Liver (tissue), 9 donors: ENCODE results near the gene DEPDC4. TPM values are rescaled to one million over a fixed set of nuclear protein-coding genes. Genes with fewer than 3 reads are reported as not detected.

Source experiments
- DNase-seq: peaks from one replicate; pipeline ENCODE4 v3.0.0-alpha.2; 2017; ENCODE audit warnings: low spot score
- H3K27ac ChIP-seq, 2 donors: one replicate each; pipeline ENCODE4 v1.7.0; 2013; ENCODE audit warnings: inconsistent platforms in 2 of 2, low read length in 2 of 2, control low read depth in 1 of 2, low read depth in 1 of 2, mild to moderate bottlenecking in 1 of 2
- H3K27me3 ChIP-seq, 4 donors: one replicate each; pipeline versions ENCODE4 v1.6.1 to v1.7.0; 2013; ENCODE audit warnings: low read length in 3 of 4, inconsistent platforms in 1 of 4, mild to moderate bottlenecking in 1 of 4, moderate library complexity in 1 of 4; ENCODE audit not compliant: control insufficient read depth in 4 of 4, insufficient read depth in 4 of 4
- H3K36me3 ChIP-seq, 4 donors: one replicate each; pipeline versions ENCODE4 v1.6.1 to v1.7.0; 2013; ENCODE audit warnings: low read length in 3 of 4, mild to moderate bottlenecking in 3 of 4, low read depth in 1 of 4, moderate library complexity in 1 of 4; ENCODE audit not compliant: control insufficient read depth in 4 of 4, insufficient read depth in 3 of 4
- H3K4me1 ChIP-seq, 4 donors: one replicate each; pipeline versions ENCODE4 v1.6.1 to v1.7.0; 2013; ENCODE audit warnings: low read length in 3 of 4, mild to moderate bottlenecking in 3 of 4, moderate library complexity in 1 of 4; ENCODE audit not compliant: control insufficient read depth in 4 of 4, insufficient read depth in 4 of 4
- H3K4me3 ChIP-seq, 3 donors: one replicate each; pipeline versions ENCODE4 v1.6.1 to v1.7.0; 2013; ENCODE audit warnings: low read length in 3 of 3, control low read depth in 1 of 3, low read depth in 1 of 3, mild to moderate bottlenecking in 1 of 3
- H3K9ac ChIP-seq, 2 donors: one replicate each; pipeline ENCODE4 v1.7.0; 2013; ENCODE audit warnings: low read length in 2 of 2, mild to moderate bottlenecking in 2 of 2, moderate library complexity in 2 of 2, control low read depth in 1 of 2, low read depth in 1 of 2
- H3K9me3 ChIP-seq, 4 donors: one replicate each; pipeline versions ENCODE4 v1.6.1 to v1.7.0; 2013; ENCODE audit warnings: low read length in 3 of 4; ENCODE audit not compliant: control insufficient read depth in 4 of 4
- CTCF ChIP-seq: fragments of 150-350 bp; IDR thresholded peaks from 2 replicates; pipeline ENCODE4 v1.5.1; 2017; ENCODE audit warnings: improper control_type of control experiment, low read depth, low read length; ENCODE audit not compliant: missing input control
- EGR1 ChIP-seq, 2 donors: IDR thresholded peaks; 2 replicates each; pipeline ENCODE4 v1.6.1; 2016 to 2018; ENCODE audit warnings: antibody characterized with exemption in 2 of 2, low read depth in 2 of 2
- FOXA1 ChIP-seq: IDR thresholded peaks from 2 replicates; pipeline ENCODE4 v1.6.1; 2016; ENCODE audit warnings: antibody characterized with exemption
- GABPA ChIP-seq, 2 donors: IDR thresholded peaks in 1 of 2; conservative IDR thresholded peaks in 1 of 2; 2 replicates each; pipeline ENCODE4 v1.6.1; 2016; ENCODE audit warnings: antibody characterized with exemption in 2 of 2, mild to moderate bottlenecking in 1 of 2, moderate library complexity in 1 of 2
- HNF4A ChIP-seq, 2 donors: conservative IDR thresholded peaks; 2 replicates each; pipeline ENCODE4 v1.6.1; 2016; ENCODE audit warnings: antibody characterized with exemption in 2 of 2, mild to moderate bottlenecking in 2 of 2
- HNF4G ChIP-seq: IDR thresholded peaks from 2 replicates; pipeline ENCODE4 v1.6.1; 2016; ENCODE audit warnings: antibody characterized with exemption
- JUND ChIP-seq, 2 donors: IDR thresholded peaks; 2 replicates each; pipeline ENCODE4 v1.6.1; 2016; ENCODE audit warnings: antibody characterized with exemption in 2 of 2
- MAX ChIP-seq: IDR thresholded peaks from 2 replicates; pipeline ENCODE4 v1.6.1; 2016; ENCODE audit warnings: antibody characterized with exemption
- NR2F2 ChIP-seq: IDR thresholded peaks from 2 replicates; pipeline ENCODE4 v1.6.1; 2016; ENCODE audit warnings: antibody characterized with exemption
- RAD21 ChIP-seq, 2 donors: IDR thresholded peaks; 2 replicates each; pipeline ENCODE4 v1.6.1; 2016; ENCODE audit warnings: antibody characterized with exemption in 2 of 2, mild to moderate bottlenecking in 2 of 2
- REST ChIP-seq: IDR thresholded peaks from 2 replicates; pipeline ENCODE4 v1.6.1; 2016; ENCODE audit warnings: antibody characterized with exemption, mild to moderate bottlenecking
- RXRA ChIP-seq, 2 donors: IDR thresholded peaks; 2 replicates each; pipeline ENCODE4 v1.6.1; 2017 to 2018; ENCODE audit warnings: antibody characterized with exemption in 2 of 2, mild to moderate bottlenecking in 1 of 2
- SP1 ChIP-seq: IDR thresholded peaks from 2 replicates; pipeline ENCODE4 v1.6.1; 2018; ENCODE audit warnings: antibody characterized with exemption, mild to moderate bottlenecking
- YY1 ChIP-seq: IDR thresholded peaks from 2 replicates; pipeline ENCODE4 v1.6.1; 2016; ENCODE audit warnings: antibody characterized with exemption, mild to moderate bottlenecking
- WGBS: extraction: QIAGEN DNeasy Blood & Tissue Kit; methylation state at CpG from one replicate; pipeline ENCODE4 v1.1.7; 2013; 5-methylcytosine and 5-hydroxymethylcytosine counted together
- polyA plus RNA-seq, 2 donors: library from polyadenylated mRNA; stranded (reverse) in 1 of 2; unstranded in 1 of 2; fragments of 200-250 nt in 1 of 2; fragments of >200 nt in 1 of 2; fragmentation: Nextera tagmentation in 1 of 2; extraction: Ambion mirVana in 1 of 2; gene quantifications; one replicate each; pipeline versions ENCODE4 v1.2.1 to v1.2.3, GENCODE V29; 2013 to 2015
- total RNA-seq, 2 donors: library from RNA; depleted of rRNA; stranded (reverse); fragments of >200 nt; gene quantifications; one replicate each; pipeline ENCODE4 v1.2.3, GENCODE V29; 2014
- TF ChIP-seq, protein P1 (sequence below): IDR thresholded peaks from 2 replicates; pipeline ENCODE4 v1.6.1; 2016; ENCODE audit warnings: antibody characterized with exemption
- donor health status: healthy.
- donor health status: healthy.
- donor health status: healthy.
- donor health status: healthy.
- donor health status: healthy.

DEPDC4 gene
- total and polyA plus RNA-seq, 4 donors, result 0.39 to 6.9 (median 1.9) TPM

- no peak overlapping the region for H3K27ac ChIP-seq
- no peak overlapping the region for H3K9ac ChIP-seq
- no peak for TF ChIP-seq GABPA (IDR thresholded peaks at IDR 0.05 in 1 of 2, conservative IDR thresholded peaks at IDR 0.05 in 1 of 2)
- TF ChIP-seq HNF4A (conservative IDR thresholded peaks at IDR 0.05), result no peak
- no peak for TF ChIP-seq SP1
- no peak for TF ChIP-seq NR2F2
- H3K36me3 ChIP-seq, result no peaks in the 10 kb centered on the region
- WGBS, result 93% methylated on average over 4 of the region's 4 CpGs
- DNase-seq, result no peak
- H3K4me1 ChIP-seq, result peaks cover 4 to 9% (median 8%) of the 10 kb centered on the region in 4 donors
- H3K27me3 ChIP-seq, result no peaks in the 10 kb centered on the region
- no peaks in the 10 kb centered on the region for H3K9me3 ChIP-seq
- no peak overlapping the region for H3K4me3 ChIP-seq
These were observed 6.9 kb upstream of the DEPDC4 start for GRCh38 chr12:100273782-100274181.

DNA sequence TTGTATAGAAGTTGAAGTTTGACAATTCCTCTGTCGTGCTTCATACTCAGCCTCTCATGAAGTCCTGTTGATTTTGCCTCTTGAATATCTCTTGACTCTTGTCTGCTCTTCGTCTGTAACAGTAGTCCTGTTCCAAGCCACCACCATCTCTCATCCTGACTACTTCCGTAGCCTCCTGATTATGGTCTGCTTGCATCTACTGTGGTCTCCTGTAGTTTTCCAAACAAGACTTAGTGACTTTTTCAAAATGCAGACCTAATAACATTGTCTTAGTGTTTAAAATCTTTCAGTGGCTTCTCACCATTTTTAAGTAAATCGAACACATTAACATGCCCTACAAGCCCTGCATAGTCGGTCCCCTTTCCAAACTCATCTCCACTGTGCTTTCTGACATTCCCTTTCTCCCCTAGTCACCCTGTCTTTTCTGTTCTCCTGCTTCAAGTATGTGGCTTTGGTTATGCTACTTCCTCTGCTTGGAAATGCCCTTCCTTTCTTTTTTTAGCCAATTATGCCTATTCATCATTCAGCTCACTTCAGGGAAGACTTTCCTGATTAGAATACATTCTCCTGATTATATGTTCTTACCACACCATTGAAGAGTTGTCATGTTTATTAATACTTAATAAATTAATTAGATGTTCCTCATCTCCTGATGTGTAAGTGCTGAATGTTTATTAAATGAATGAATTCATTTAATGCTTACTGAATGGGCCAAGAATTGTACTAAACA, 2.1 kb upstream of the DEPDC4 start:
- Histone ChIP-seq H3K27me3 (no peaks in the 10 kb centered on the region), H3K4me3 (peak overlapping the region; percentile 20 to 90 (median 74)), H3K9me3 (no peaks in the 10 kb centered on the region), H3K9ac (no peak overlapping the region), H3K27ac (no peak overlapping the region), H3K36me3 (no peaks in the 10 kb centered on the region), H3K4me1 (peaks cover 3 to 19% (median 18%) of the 10 kb centered on the region in 4 donors)
- TF ChIP-seq RAD21 (IDR thresholded peaks at IDR 0.05) (no peak), EGR1 (IDR thresholded peaks at IDR 0.05; ENCODE audit: low read depth in 2 of 2) (no peak), CTCF (no peak), JUND (IDR thresholded peaks at IDR 0.05) (no peak)
- WGBS, result 44% methylated on average over 5 of the region's 5 CpGs
- DNase-seq, result no peak

DNA sequence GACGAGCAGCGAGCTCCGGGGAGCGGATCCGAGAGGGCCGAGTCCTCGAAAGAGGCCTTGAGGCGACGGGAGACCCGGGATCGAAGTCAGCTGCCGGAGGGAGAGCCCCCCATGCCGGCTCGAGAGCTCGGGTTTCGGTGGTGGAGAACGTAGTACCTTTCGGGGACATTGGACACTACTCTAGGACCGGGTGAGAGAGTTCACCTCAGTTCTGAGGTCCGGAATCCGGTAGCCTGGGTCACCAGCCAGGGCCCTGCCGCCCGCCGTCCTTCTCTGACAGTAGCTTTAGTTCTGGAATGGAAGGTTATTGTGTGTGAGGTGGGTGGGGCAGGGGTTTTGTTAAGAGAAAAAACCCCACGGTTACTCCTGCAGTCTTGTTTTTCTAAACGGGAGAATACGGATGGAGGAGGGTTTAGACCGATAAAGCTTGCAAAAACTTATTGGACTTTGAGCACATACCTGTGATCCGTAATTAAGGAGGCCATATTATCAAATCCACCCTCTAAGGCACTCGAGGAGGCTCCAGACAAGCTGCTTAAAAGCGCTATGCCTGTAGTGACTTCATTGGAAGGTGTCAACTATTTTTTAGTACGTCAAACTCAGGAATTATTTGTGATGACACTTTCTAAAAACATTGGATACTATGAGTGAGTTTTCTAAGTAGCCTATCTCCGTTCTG, 863 bp upstream of the DEPDC4 start:
- no peak for DNase-seq
- Histone ChIP-seq H3K4me3 (peak overlapping the region; percentile 74 to 90 (median 86)), H3K27ac (peak overlapping the region; percentile 94 to 97), H3K9ac (peak overlapping the region; percentile 97 to 98), H3K36me3 (no peaks in the 10 kb centered on the region), H3K27me3 (no peaks in the 10 kb centered on the region), H3K4me1 (peaks cover 3 to 19% (median 18%) of the 10 kb centered on the region in 4 donors), H3K9me3 (no peaks in the 10 kb centered on the region)
- under 1% methylated on average over 33 of the region's 33 CpGs for WGBS
- TF ChIP-seq NR2F2 (no peak), HNF4A (conservative IDR thresholded peaks at IDR 0.05) (peak; percentile 35 to 41)

GRCh38 chr12:100266585-100266834, 369 bp downstream of the DEPDC4 start:
- H3K27me3 ChIP-seq, result no peaks in the 10 kb centered on the region
- H3K9me3 ChIP-seq, result no peaks in the 10 kb centered on the region
- WGBS, result 1% methylated on average over 6 of the region's 6 CpGs
- H3K4me1 ChIP-seq, result peaks cover 3 to 19% (median 17%) of the 10 kb centered on the region in 4 donors
- peak overlapping the region; percentile 94 to 97 for H3K27ac ChIP-seq
- H3K36me3 ChIP-seq, result no peaks in the 10 kb centered on the region
- peak overlapping the region; percentile 74 to 92 (median 90) for H3K4me3 ChIP-seq
- peak overlapping the region in 1 of 2 donors; percentile 36 for H3K9ac ChIP-seq
- DNase-seq, result no peak
- no peak for TF ChIP-seq JUND (IDR thresholded peaks at IDR 0.05)
- no peak for TF ChIP-seq MAX
- no peak for TF ChIP-seq YY1
- TF ChIP-seq FOXA1, result no peak
- no peak for TF ChIP-seq HNF4G
- no peak for TF ChIP-seq RAD21 (IDR thresholded peaks at IDR 0.05)
- no peak for TF ChIP-seq NR2F2
- TF ChIP-seq, protein P1, sequence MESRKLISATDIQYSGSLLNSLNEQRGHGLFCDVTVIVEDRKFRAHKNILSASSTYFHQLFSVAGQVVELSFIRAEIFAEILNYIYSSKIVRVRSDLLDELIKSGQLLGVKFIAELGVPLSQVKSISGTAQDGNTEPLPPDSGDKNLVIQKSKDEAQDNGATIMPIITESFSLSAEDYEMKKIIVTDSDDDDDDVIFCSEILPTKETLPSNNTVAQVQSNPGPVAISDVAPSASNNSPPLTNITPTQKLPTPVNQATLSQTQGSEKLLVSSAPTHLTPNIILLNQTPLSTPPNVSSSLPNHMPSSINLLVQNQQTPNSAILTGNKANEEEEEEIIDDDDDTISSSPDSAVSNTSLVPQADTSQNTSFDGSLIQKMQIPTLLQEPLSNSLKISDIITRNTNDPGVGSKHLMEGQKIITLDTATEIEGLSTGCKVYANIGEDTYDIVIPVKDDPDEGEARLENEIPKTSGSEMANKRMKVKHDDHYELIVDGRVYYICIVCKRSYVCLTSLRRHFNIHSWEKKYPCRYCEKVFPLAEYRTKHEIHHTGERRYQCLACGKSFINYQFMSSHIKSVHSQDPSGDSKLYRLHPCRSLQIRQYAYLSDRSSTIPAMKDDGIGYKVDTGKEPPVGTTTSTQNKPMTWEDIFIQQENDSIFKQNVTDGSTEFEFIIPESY, result no peak
- TF ChIP-seq REST, result no peak
- no peak for TF ChIP-seq EGR1 (IDR thresholded peaks at IDR 0.05; ENCODE audit: low read depth in 2 of 2)
- no peak for TF ChIP-seq HNF4A (conservative IDR thresholded peaks at IDR 0.05)
- TF ChIP-seq SP1, result no peak
- no peak for TF ChIP-seq RXRA (IDR thresholded peaks at IDR 0.05)
